WTC11 (cell line): ENCODE measurements around the gene BFSP2. TPM values are rescaled to one million over a fixed set of nuclear protein-coding genes. Genes with fewer than 3 reads are reported as not detected.

ENCODE experiments used
- ATAC-seq: fragments of 200-7000 bp; cut with Tn5 transposase; 2 replicates; pipeline ENCODE4 v1.10.0; 2021; ENCODE audit warnings: mild to moderate bottlenecking, moderate library complexity
- CTCF ChIA-PET: fragments of 300-600 bp; sonication (Branson Sonifier 250); formaldehyde crosslinking; loops from one replicate; lab custom pipeline; 2021; ENCODE audit warnings: antibody characterized with exemption; lab: Charles Lee
- POLR2A ChIA-PET: fragments of 350-600 bp; sonication (Branson Sonifier 250); formaldehyde crosslinking; loops from one replicate; lab custom pipeline; 2021; ENCODE audit warnings: antibody characterized with exemption; lab: Charles Lee
- DNase-seq: peaks from one replicate; pipeline ENCODE4 v3.0.0; 2021; ENCODE audit warnings: low spot score
- H3K27ac Mint-ChIP-seq: 2 replicates; pipeline ENCODE4 v1.8.0; 2021; ENCODE audit warnings: mixed read lengths
- H3K27me3 Mint-ChIP-seq: 2 replicates; pipeline ENCODE4 v1.8.0; 2021; ENCODE audit warnings: low read depth, mild to moderate bottlenecking, moderate library complexity, mixed read lengths
- H3K36me3 Mint-ChIP-seq: 2 replicates; pipeline ENCODE4 v1.8.0; 2021; ENCODE audit warnings: mixed read lengths
- H3K4me1 Mint-ChIP-seq: 2 replicates; pipeline ENCODE4 v1.8.0; 2022; ENCODE audit warnings: mixed read lengths
- H3K4me3 Mint-ChIP-seq: 2 replicates; pipeline ENCODE4 v1.8.0; 2021; ENCODE audit warnings: mild to moderate bottlenecking, moderate library complexity, mixed read lengths
- H3K9me3 Mint-ChIP-seq: 2 replicates; pipeline ENCODE4 v1.8.0; 2021; ENCODE audit warnings: mixed read lengths
- AFF4 ChIP-seq: sonication (generic); formaldehyde crosslinking; IDR thresholded peaks from 2 replicates; pipeline ENCODE4 v1.8.1; 2023; ENCODE audit warnings: mild to moderate bottlenecking, missing genetic modification reagents, borderline replicate concordance
- E2F5 ChIP-seq: sonication (generic); formaldehyde crosslinking; IDR thresholded peaks from 2 replicates; pipeline ENCODE4 v1.8.1; 2022; ENCODE audit warnings: mild to moderate bottlenecking, moderate library complexity, missing genetic modification reagents
- ELF4 ChIP-seq: sonication (generic); formaldehyde crosslinking; IDR thresholded peaks from 2 replicates; pipeline ENCODE4 v1.8.1; 2022; ENCODE audit warnings: low read depth, mild to moderate bottlenecking, moderate library complexity, missing genetic modification reagents
- EMX1 ChIP-seq: fragments of 250-450 bp; sonication (Bioruptor Pico); IDR thresholded peaks from 2 replicates; pipeline ENCODE4 v1.8.0; 2021; ENCODE audit warnings: mild to moderate bottlenecking
- HMGXB4 ChIP-seq: sonication (generic); formaldehyde crosslinking; IDR thresholded peaks from 2 replicates; pipeline ENCODE4 v1.8.1; 2023; ENCODE audit warnings: mild to moderate bottlenecking, moderate library complexity, missing genetic modification reagents
- JAZF1 ChIP-seq: fragments of 250-450 bp; sonication (Bioruptor Pico); IDR thresholded peaks from 2 replicates; pipeline ENCODE4 v1.9.0; 2021; ENCODE audit warnings: moderate library complexity, mild to moderate bottlenecking, inconsistent platforms
- MYBL2 ChIP-seq: sonication (generic); formaldehyde crosslinking; IDR thresholded peaks from 2 replicates; pipeline ENCODE4 v1.8.1; 2023; ENCODE audit warnings: mild to moderate bottlenecking, moderate library complexity, missing genetic modification reagents
- NFE2L1 ChIP-seq: sonication (generic); formaldehyde crosslinking; IDR thresholded peaks from 2 replicates; pipeline ENCODE4 v1.8.1; 2023; ENCODE audit warnings: missing genetic modification reagents
- OVOL2 ChIP-seq: fragments of 250-450 bp; sonication (Bioruptor Pico); IDR thresholded peaks from 2 replicates; pipeline ENCODE4 v1.9.0; 2021; ENCODE audit warnings: mild to moderate bottlenecking, borderline replicate concordance
- PREB ChIP-seq: sonication (generic); formaldehyde crosslinking; IDR thresholded peaks from 2 replicates; pipeline ENCODE4 v1.8.1; 2022; ENCODE audit warnings: mild to moderate bottlenecking, missing genetic modification reagents, moderate library complexity, borderline replicate concordance
- RELA ChIP-seq: sonication (generic); formaldehyde crosslinking; IDR thresholded peaks from 2 replicates; pipeline ENCODE4 v1.8.1; 2022; ENCODE audit warnings: missing genetic modification reagents, mild to moderate bottlenecking, borderline replicate concordance
- RORB ChIP-seq: fragments of 250-450 bp; sonication (Bioruptor Pico); IDR thresholded peaks from 2 replicates; pipeline ENCODE4 v1.9.0; 2021; ENCODE audit warnings: mild to moderate bottlenecking
- SMAD4 ChIP-seq: sonication (generic); formaldehyde crosslinking; IDR thresholded peaks from 2 replicates; pipeline ENCODE4 v1.8.0; 2022; ENCODE audit warnings: mild to moderate bottlenecking, missing genetic modification reagents
- SP1 ChIP-seq: sonication (generic); formaldehyde crosslinking; conservative IDR thresholded peaks from 2 replicates; pipeline ENCODE4 v1.8.1; 2022; ENCODE audit warnings: missing genetic modification reagents
- TCF7 ChIP-seq: sonication (generic); formaldehyde crosslinking; IDR thresholded peaks from 2 replicates; pipeline ENCODE4 v1.8.0; 2022; ENCODE audit warnings: mild to moderate bottlenecking, low read depth, missing genetic modification reagents, moderate library complexity
- TEAD1 ChIP-seq: sonication (generic); formaldehyde crosslinking; IDR thresholded peaks from 2 replicates; pipeline ENCODE4 v1.8.0; 2022; ENCODE audit warnings: mild to moderate bottlenecking, missing genetic modification reagents
- ZBTB21 ChIP-seq: sonication (generic); formaldehyde crosslinking; IDR thresholded peaks from 2 replicates; pipeline ENCODE4 v1.8.1; 2023; ENCODE audit warnings: mild to moderate bottlenecking, missing genetic modification reagents, borderline replicate concordance
- ZBTB43 ChIP-seq: sonication (generic); formaldehyde crosslinking; IDR thresholded peaks from 2 replicates; pipeline ENCODE4 v1.8.1; 2023; ENCODE audit warnings: mild to moderate bottlenecking, missing genetic modification reagents
- ZMAT4 ChIP-seq: fragments of 250-450 bp; sonication (Bioruptor Pico); IDR thresholded peaks from 2 replicates; pipeline ENCODE4 v1.9.0; 2021; ENCODE audit warnings: mild to moderate bottlenecking
- ZNF219 ChIP-seq: sonication (generic); formaldehyde crosslinking; IDR thresholded peaks from 2 replicates; pipeline ENCODE4 v1.8.0; 2023; ENCODE audit warnings: missing genetic modification reagents, mild to moderate bottlenecking, borderline replicate concordance
- ZNF396 ChIP-seq: fragments of 250-450 bp; sonication (Bioruptor Pico); IDR thresholded peaks from 2 replicates; pipeline ENCODE4 v1.8.0; 2021; ENCODE audit warnings: mild to moderate bottlenecking, moderate library complexity, borderline replicate concordance
- total RNA-seq: library from RNA; stranded (reverse); gene quantifications from 3 replicates; pipeline ENCODE4 v1.2.3, GENCODE V29; 2021

The BFSP2 gene
- total RNA-seq, 1 experiment from 2014 or later = not detected

- no peak for TF ChIP-seq ZBTB43 (CRISPR knock-in tag)
- TF ChIP-seq SMAD4 (CRISPR knock-in tag) = no peak
- no peak for TF ChIP-seq E2F5
- no peak for TF ChIP-seq ZNF396 (CRISPR knock-in tag)
- TF ChIP-seq AFF4 (CRISPR knock-in tag) = no peak
- TF ChIP-seq, all 79 proteins: peak for 0
These were observed 75.6 kb downstream of the BFSP2 start (continued) for GRCh38 chr3:133475245-133476010.

GRCh38 chr3:133476971-133477375 lies 77.1 kb downstream of the BFSP2 start:
- CTCF ChIA-PET = no interaction called here
- no peak for TF ChIP-seq SMAD4 (CRISPR knock-in tag)
- ATAC-seq = no peak

GRCh38 chr3:133477487-133477886 lies 77.6 kb downstream of the BFSP2 start:
- no peaks in the 10 kb centered on the region for H3K9me3 Mint-ChIP-seq
- no peaks in the 10 kb centered on the region for H3K36me3 Mint-ChIP-seq
- no peak for DNase-seq
- peaks cover 40% of the 10 kb centered on the region for H3K4me1 Mint-ChIP-seq
- POLR2A ChIA-PET = no interaction called here
- H3K4me3 Mint-ChIP-seq = no peak overlapping the region
- ATAC-seq = no peak
- TF ChIP-seq NFE2L1 (CRISPR knock-in tag) = no peak
- no peak for TF ChIP-seq PREB (CRISPR knock-in tag)
- TF ChIP-seq JAZF1 (CRISPR knock-in tag) = no peak
- TF ChIP-seq EMX1 (CRISPR knock-in tag) = no peak
- H3K27me3 Mint-ChIP-seq = no peaks in the 10 kb centered on the region
- CTCF ChIA-PET = no interaction called here
- H3K27ac Mint-ChIP-seq = no peak overlapping the region

More at GRCh38 chr3:133476971-133477375, 77.1 kb downstream of the BFSP2 start:
- H3K9me3 Mint-ChIP-seq = no peaks in the 10 kb centered on the region
- POLR2A ChIA-PET = no interaction called here
- peaks cover 45% of the 10 kb centered on the region for H3K4me1 Mint-ChIP-seq
- H3K36me3 Mint-ChIP-seq = no peaks in the 10 kb centered on the region
- DNase-seq = no peak
- H3K27me3 Mint-ChIP-seq = peaks cover 4% of the 10 kb centered on the region
- H3K4me3 Mint-ChIP-seq = no peak overlapping the region
- no peak overlapping the region for H3K27ac Mint-ChIP-seq

- DNase-seq (no peak), ATAC-seq (no peak)
- Mint-ChIP-seq H3K4me1 (peaks cover 34% of the 10 kb centered on the region), H3K4me3 (no peak overlapping the region), H3K27me3 (no peaks in the 10 kb centered on the region), H3K27ac (no peak overlapping the region), H3K36me3 (peaks cover 4% of the 10 kb centered on the region; the same call in 1 of the 2 replicates), H3K9me3 (peaks cover 4% of the 10 kb centered on the region)
- POLR2A ChIA-PET = no interaction called here
- CTCF ChIA-PET = interaction anchor here (0.5 kb wide), 1 partner anchor 55 kb away, joined by 3 read pairs; no protein-coding TSS in a partner anchor
- no peak for TF ChIP-seq MYBL2 (CRISPR knock-in tag)
- TF ChIP-seq OVOL2 (CRISPR knock-in tag) = no peak
- TF ChIP-seq ZMAT4 (CRISPR knock-in tag) = no peak
- no peak for TF ChIP-seq RELA (CRISPR knock-in tag)
- no peak for TF ChIP-seq RORB (CRISPR knock-in tag)
- no peak for TF ChIP-seq HMGXB4
- no peak for TF ChIP-seq ELF4
- TF ChIP-seq SP1 (CRISPR knock-in tag) = no peak
- no peak for TF ChIP-seq TEAD1 (CRISPR knock-in tag)
- TF ChIP-seq TCF7 (CRISPR knock-in tag) = no peak
- TF ChIP-seq ZBTB21 = no peak
- TF ChIP-seq ZNF219 = no peak
These were observed 78.8 kb downstream of the BFSP2 start for GRCh38 chr3:133478624-133479023.
